HCT116 (cell line): Measurements from ENCODE around the gene PSTPIP2. TPM values are rescaled to one million over a fixed set of nuclear protein-coding genes. Genes with fewer than 3 reads are reported as not detected.

Experiments
- ATAC-seq: fragments of 200-7000 bp; cut with Tn5 transposase; 2 replicates; pipeline ENCODE4 v1.9.1; 2020; ENCODE audit warnings: mild to moderate bottlenecking, moderate library complexity
- BruUV-seq: library from RNA; stranded (reverse); fragments of 400-500 nt; replicated peaks from 2 replicates; lab custom pipeline; 2021; lab: Mats Ljungman, UMichigan
- CTCF ChIA-PET: fragments of 300-600 bp; sonication (Branson Sonifier 250); formaldehyde crosslinking; loops from one replicate; lab custom pipeline; 2021; ENCODE audit warnings: antibody characterized with exemption; lab: Charles Lee
- POLR2A ChIA-PET: fragments of 300-600, 350-600 bp; sonication (Branson Sonifier 250); formaldehyde crosslinking; loops from one replicate; lab custom pipeline; 2021; ENCODE audit warnings: antibody characterized with exemption; lab: Charles Lee
- RAD21 ChIA-PET, 2 experiments: fragments of 300-600 bp; sonication (Branson Sonifier 250); formaldehyde crosslinking; loops; one replicate each; lab custom pipeline; 2023; ENCODE audit warnings: low total read pairs in 2 of 2; ENCODE audit not compliant: uncharacterized antibody in 2 of 2, unreplicated experiment in 2 of 2, low non-redundant PET in 1 of 2; lab: Charles Lee
- DNase-seq: peaks from one replicate; pipeline ENCODE4 v3.0.0-alpha.2; 2010; ENCODE audit warnings: low read depth, low spot score
- H2AFZ ChIP-seq: fragments of 200-600 bp; shearing (Covaris generic), sonication (generic); 2 replicates; pipeline ENCODE4 v1.6.1; 2017; ENCODE audit warnings: low read depth, mixed run types, mixed read lengths, antibody characterized with exemption, low read length; ENCODE audit not compliant: poor library complexity, severe bottlenecking
- H3K27ac ChIP-seq: 2 replicates; pipeline ENCODE4 v1.5.1; 2012; ENCODE audit warnings: low read depth, low read length
- H3K27me3 ChIP-seq: fragments of 200-600 bp; sonication (generic); 2 replicates; pipeline ENCODE4 v1.6.1; 2016; ENCODE audit warnings: mixed run types, low read length, mixed read lengths; ENCODE audit not compliant: insufficient read depth
- H3K36me3 ChIP-seq, 2 experiments: fragments of 200-500 bp in 1 of 2; fragments of 200-600 bp in 1 of 2; sonication (Bioruptor generic) in 1 of 2; sonication (generic) in 1 of 2; 2 replicates each; pipeline versions ENCODE4 v1.5.1 to v1.6.1; 2014 to 2016; ENCODE audit warnings: low read length in 2 of 2, inconsistent platforms in 1 of 2, mixed read lengths in 1 of 2, mixed run types in 1 of 2; ENCODE audit not compliant: insufficient read depth in 2 of 2, control insufficient read depth in 1 of 2
- H3K4me1 ChIP-seq, 2 experiments: fragments of 200-600 bp in 1 of 2; sonication (generic) in 1 of 2; 2 replicates each; pipeline versions ENCODE4 v1.5.1 to v1.6.1; 2012 to 2017; ENCODE audit warnings: low read length in 2 of 2, inconsistent platforms in 1 of 2, mild to moderate bottlenecking in 1 of 2, mixed read lengths in 1 of 2, mixed run types in 1 of 2, moderate library complexity in 1 of 2; ENCODE audit not compliant: insufficient read depth in 2 of 2, control insufficient read depth in 1 of 2
- H3K4me2 ChIP-seq: fragments of 200-600 bp; sonication (generic); 2 replicates; pipeline ENCODE4 v1.6.1; 2017; ENCODE audit warnings: mixed run types, low read length, mixed read lengths
- H3K4me3 ChIP-seq, 2 experiments: fragments of 200-600 bp in 1 of 2; sonication (generic) in 1 of 2; replicated peaks in 1 of 2; 2 replicates each; pipeline ENCODE4 v1.5.1; 2011 to 2016; ENCODE audit warnings: low read length in 2 of 2, control low read depth in 1 of 2, low read depth in 1 of 2, mild to moderate bottlenecking in 1 of 2, mixed read lengths in 1 of 2, mixed run types in 1 of 2
- H3K79me2 ChIP-seq: fragments of 200-600 bp; sonication (generic); 2 replicates; pipeline ENCODE4 v1.6.1; 2017; ENCODE audit warnings: mild to moderate bottlenecking, mixed run types, low read length, moderate library complexity, mixed read lengths; ENCODE audit not compliant: insufficient read depth
- H3K9ac ChIP-seq: fragments of 200-600 bp; sonication (generic); 2 replicates; pipeline ENCODE4 v1.6.1; 2016; ENCODE audit warnings: low read length, mixed read lengths
- H3K9me2 ChIP-seq: fragments of 200-600 bp; sonication (generic), shearing (Covaris generic); 2 replicates; pipeline ENCODE4 v1.6.1; 2017; ENCODE audit warnings: mixed run types, mild to moderate bottlenecking, moderate library complexity; ENCODE audit not compliant: insufficient read depth
- H3K9me3 ChIP-seq, 2 experiments: fragments of 200-500 bp in 1 of 2; fragments of 200-600 bp in 1 of 2; sonication (Bioruptor generic) in 1 of 2; sonication (generic) in 1 of 2; 2 replicates each; pipeline ENCODE4 v1.6.1; 2014 to 2017; ENCODE audit warnings: low read length in 2 of 2, mixed read lengths in 2 of 2, inconsistent platforms in 1 of 2, low read depth in 1 of 2, mild to moderate bottlenecking in 1 of 2, mixed run types in 1 of 2, moderate library complexity in 1 of 2; ENCODE audit not compliant: control insufficient read depth in 1 of 2, insufficient read depth in 1 of 2
- H4K20me1 ChIP-seq: fragments of 200-600 bp; sonication (generic), shearing (Covaris generic); 2 replicates; pipeline ENCODE4 v1.6.1; 2017; ENCODE audit warnings: mixed run types, mild to moderate bottlenecking, moderate library complexity; ENCODE audit not compliant: insufficient read depth
- CEBPB ChIP-seq: IDR thresholded peaks from 2 replicates; pipeline ENCODE4 v1.6.1; 2012; ENCODE audit warnings: low read depth
- ELF1 ChIP-seq: IDR thresholded peaks from 2 replicates; pipeline ENCODE4 v1.6.1; 2012; ENCODE audit warnings: low read depth, borderline replicate concordance
- EZH2 ChIP-seq: fragments of 200-600 bp; sonication (generic); IDR thresholded peaks from 2 replicates; pipeline ENCODE4 v1.6.1; 2017; ENCODE audit warnings: antibody characterized with exemption, mixed run types
- EZH2phosphoT487 ChIP-seq: fragments of 200-600 bp; IDR thresholded peaks from 2 replicates; pipeline ENCODE4 v1.6.1; 2018; ENCODE audit warnings: antibody characterized with exemption, borderline replicate concordance
- FOSL1 ChIP-seq: IDR thresholded peaks from 2 replicates; pipeline ENCODE4 v1.6.1; 2012; ENCODE audit warnings: low read depth
- JUND ChIP-seq: IDR thresholded peaks from 2 replicates; pipeline ENCODE4 v1.6.1; 2012
- POLR2A ChIP-seq: IDR thresholded peaks from 2 replicates; pipeline ENCODE4 v1.7.0; 2011; ENCODE audit warnings: borderline replicate concordance; ENCODE audit not compliant: insufficient read depth, insufficient read length; ENCODE audit errors: extremely low read depth
- REST ChIP-seq: IDR thresholded peaks from 2 replicates; pipeline ENCODE4 v1.6.1; 2012; ENCODE audit warnings: low read depth
- SIN3A ChIP-seq: IDR thresholded peaks from 2 replicates; pipeline ENCODE4 v1.6.1; 2012; ENCODE audit warnings: low read depth
- SP1 ChIP-seq: IDR thresholded peaks from 2 replicates; pipeline ENCODE4 v1.6.1; 2012; ENCODE audit warnings: low read depth
- SRF ChIP-seq: IDR thresholded peaks from 2 replicates; pipeline ENCODE4 v1.6.1; 2012; ENCODE audit warnings: low read depth
- TCF7L2 ChIP-seq: IDR thresholded peaks from 2 replicates; pipeline ENCODE4 v1.7.0; 2011; ENCODE audit warnings: borderline replicate concordance, inconsistent platforms; ENCODE audit not compliant: insufficient read depth, insufficient read length; ENCODE audit errors: extremely low read depth
- ZBTB33 ChIP-seq: IDR thresholded peaks from 2 replicates; pipeline ENCODE4 v1.6.1; 2011; ENCODE audit warnings: mild to moderate bottlenecking, low read length, moderate library complexity; ENCODE audit not compliant: insufficient replicate concordance; ENCODE audit errors: extremely low read depth
- ZFX ChIP-seq: fragments of 450-650 bp; IDR thresholded peaks from 2 replicates; pipeline ENCODE4 v1.6.1; 2017
- intact Hi-C: fragments of 100-400 bp; cut with micrococcal nuclease; formaldehyde crosslinking; loops from 2 replicates; pipeline ENCODE4 v1.10.0; 2022
- total RNA-seq: library from RNA; stranded (reverse); gene quantifications from one replicate; pipeline ENCODE4 v1.2.1, GENCODE V29; 2021; ENCODE audit not compliant: unreplicated experiment

Gene PSTPIP2
- total RNA-seq, 1 experiment from 2014 or later: 20.0 TPM

DNA sequence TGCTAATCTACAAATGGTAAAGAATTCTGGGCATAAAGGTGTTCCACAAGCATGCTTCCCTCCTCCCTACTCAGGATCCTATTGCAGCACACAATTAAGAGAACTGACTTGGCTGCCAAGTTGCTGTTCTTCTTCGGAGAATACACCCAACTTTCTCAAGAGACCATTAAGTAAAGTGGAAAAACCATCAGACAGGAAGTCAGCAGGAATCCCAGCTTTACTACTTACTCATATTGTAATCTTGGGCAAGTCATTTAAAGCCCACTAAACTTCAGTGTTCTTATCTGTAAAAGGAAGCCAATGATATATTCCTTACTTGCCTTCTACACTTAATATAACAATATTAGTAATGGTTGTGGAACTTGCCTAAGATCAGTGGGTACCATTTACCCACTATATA is 37.8 kb downstream of the PSTPIP2 start:
- Histone ChIP-seq H3K4me2 (no peak overlapping the region), H3K4me1 (no peaks in the 10 kb centered on the region), H3K27ac (no peak overlapping the region), H2AFZ (no peak overlapping the region), H3K36me3 (no peaks in the 10 kb centered on the region), H3K4me3 (no peak overlapping the region), H3K9me3 (no peaks in the 10 kb centered on the region), H3K9ac (no peak overlapping the region), H3K27me3 (no peaks in the 10 kb centered on the region), H3K79me2 (no peaks in the 10 kb centered on the region), H3K9me2 (no peaks in the 10 kb centered on the region), H4K20me1 (no peaks in the 10 kb centered on the region)
- RAD21 ChIA-PET: no interaction called here
- DNase-seq (no peak), ATAC-seq (no peak)
- CTCF ChIA-PET: no interaction called here
- POLR2A ChIA-PET: no interaction called here
- BruUV-seq: no TSS peak
- intact Hi-C loops: no loop called here
- no peak for TF ChIP-seq EZH2phosphoT487
- no peak for TF ChIP-seq CEBPB
- TF ChIP-seq, all 23 proteins: peak for 0

DNA sequence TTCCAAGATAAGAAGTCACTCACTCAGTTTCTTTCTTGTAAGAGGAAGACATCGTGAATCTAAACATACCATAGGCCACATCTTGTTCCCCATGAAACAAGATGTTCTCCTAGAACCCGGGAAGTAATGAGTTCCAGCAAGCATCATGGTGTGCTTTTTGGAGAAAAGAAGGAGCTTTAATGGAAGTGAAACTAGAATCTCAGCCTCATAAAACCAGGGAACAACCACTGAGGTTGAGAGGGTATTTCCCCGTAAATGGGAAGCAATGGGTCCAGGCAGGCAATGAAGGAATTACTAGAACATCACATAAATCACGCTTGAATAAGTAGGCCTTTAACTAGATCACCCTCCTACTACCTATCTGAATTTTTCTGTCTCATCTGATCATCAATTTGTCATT is 40.3 kb downstream of the PSTPIP2 start:
- Histone ChIP-seq H3K36me3 (no peaks in the 10 kb centered on the region), H3K79me2 (no peaks in the 10 kb centered on the region), H3K9ac (no peak overlapping the region), H3K4me1 (no peaks in the 10 kb centered on the region), H3K4me3 (no peak overlapping the region), H3K9me2 (no peaks in the 10 kb centered on the region), H3K27me3 (no peaks in the 10 kb centered on the region), H4K20me1 (no peaks in the 10 kb centered on the region), H3K27ac (no peak overlapping the region), H3K4me2 (no peak overlapping the region), H2AFZ (no peak overlapping the region), H3K9me3 (no peaks in the 10 kb centered on the region)
- no peak for TF ChIP-seq SIN3A
- no peak for TF ChIP-seq ZBTB33
- TF ChIP-seq JUND: no peak
- no peak for TF ChIP-seq TCF7L2
- no peak for TF ChIP-seq SP1
- no peak for TF ChIP-seq FOSL1
- no peak for TF ChIP-seq EZH2
- no peak for TF ChIP-seq ELF1
- no peak for TF ChIP-seq POLR2A
- no peak for TF ChIP-seq SRF
- no peak for TF ChIP-seq EZH2phosphoT487
- TF ChIP-seq REST: no peak
- TF ChIP-seq ZFX: no peak
- ATAC-seq (no peak), DNase-seq (no peak)
- ChIA-PET CTCF (no interaction called here), RAD21 (no interaction called here), POLR2A (no interaction called here)
- no TSS peak for BruUV-seq
- intact Hi-C loops: no loop called here
